HG03066 (cell line): Measurements from ENCODE around the gene UNG.
"Not testable (repeated sequence)": the region's sequence is repeated elsewhere in the genome, so short reads cannot be mapped to it uniquely, and the experiment has no call there.

Experiments used
- ATAC-seq: cut with Tn5 transposase; IDR thresholded peaks from one replicate; pipeline ENCODE4 v1.9.1; 2021; ENCODE audit warnings: low read depth; ENCODE audit not compliant: unreplicated experiment

Gene UNG

DNA sequence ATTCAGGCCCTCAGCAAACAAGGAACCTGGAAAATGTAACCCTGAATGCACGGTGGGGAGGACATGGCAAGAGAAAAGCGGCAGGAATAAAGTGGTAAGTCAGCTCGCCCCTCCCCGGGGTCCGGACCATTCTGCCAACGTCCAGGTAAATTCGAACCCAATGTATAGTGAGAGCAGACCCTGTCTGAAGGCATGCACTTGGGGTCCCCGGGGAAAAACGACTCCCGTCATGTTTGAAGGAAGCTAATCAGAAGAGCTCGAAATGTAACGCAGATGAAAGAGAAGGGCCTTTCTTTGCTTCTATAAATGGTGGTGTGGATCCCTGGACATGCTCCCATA, 19.2 kb downstream of the UNG start:
- no peak for ATAC-seq

GRCh38 chr12:109120095-109120494, 22.7 kb downstream of the UNG start:
- no peak for ATAC-seq

DNA sequence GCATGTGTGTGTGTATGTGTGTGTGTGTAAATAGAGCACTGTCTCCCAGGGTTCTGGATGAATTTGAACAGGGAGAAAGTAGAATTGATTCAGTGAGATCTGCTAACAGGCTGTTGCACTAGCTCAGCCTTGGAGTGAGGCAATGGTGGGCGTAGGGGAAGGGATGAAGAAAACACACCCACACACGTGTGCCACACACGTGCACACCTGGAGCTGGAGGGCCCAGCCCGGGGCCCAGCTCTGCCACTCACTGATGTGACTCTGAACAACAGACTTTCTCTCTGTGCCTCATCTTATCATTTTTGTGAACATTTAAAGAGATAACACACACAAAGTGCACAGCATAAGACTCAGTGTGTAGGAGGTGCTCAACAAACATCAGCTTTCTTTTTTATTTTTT, 23.2 kb downstream of the UNG start:
- no peak for ATAC-seq

DNA sequence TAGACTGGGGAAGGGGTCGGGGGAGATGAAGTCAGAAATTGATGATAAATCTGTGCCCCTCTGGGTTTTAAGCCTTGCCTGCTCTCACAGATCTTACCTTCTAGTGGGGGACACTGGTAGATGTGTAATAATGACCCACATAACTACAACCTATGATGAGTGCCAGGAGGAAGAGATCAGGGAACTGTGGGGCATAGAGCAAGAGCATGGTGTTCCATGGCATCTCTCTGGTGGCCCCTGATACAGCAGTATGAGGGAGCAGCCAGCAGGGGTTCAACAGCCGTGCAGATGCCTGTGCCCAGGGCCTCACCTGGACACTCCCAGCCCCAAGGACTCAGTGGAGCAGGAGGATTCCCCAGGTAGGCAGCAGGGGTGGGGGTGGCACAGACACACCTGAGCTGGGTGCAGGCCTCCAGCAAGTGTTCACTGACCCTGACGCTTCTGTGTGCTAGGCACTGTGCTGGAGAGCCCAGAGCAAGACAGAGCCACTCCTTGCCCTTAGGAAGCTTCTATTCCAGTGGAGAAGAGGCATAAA, 24.0 kb downstream of the UNG start:
- no peak for ATAC-seq

DNA sequence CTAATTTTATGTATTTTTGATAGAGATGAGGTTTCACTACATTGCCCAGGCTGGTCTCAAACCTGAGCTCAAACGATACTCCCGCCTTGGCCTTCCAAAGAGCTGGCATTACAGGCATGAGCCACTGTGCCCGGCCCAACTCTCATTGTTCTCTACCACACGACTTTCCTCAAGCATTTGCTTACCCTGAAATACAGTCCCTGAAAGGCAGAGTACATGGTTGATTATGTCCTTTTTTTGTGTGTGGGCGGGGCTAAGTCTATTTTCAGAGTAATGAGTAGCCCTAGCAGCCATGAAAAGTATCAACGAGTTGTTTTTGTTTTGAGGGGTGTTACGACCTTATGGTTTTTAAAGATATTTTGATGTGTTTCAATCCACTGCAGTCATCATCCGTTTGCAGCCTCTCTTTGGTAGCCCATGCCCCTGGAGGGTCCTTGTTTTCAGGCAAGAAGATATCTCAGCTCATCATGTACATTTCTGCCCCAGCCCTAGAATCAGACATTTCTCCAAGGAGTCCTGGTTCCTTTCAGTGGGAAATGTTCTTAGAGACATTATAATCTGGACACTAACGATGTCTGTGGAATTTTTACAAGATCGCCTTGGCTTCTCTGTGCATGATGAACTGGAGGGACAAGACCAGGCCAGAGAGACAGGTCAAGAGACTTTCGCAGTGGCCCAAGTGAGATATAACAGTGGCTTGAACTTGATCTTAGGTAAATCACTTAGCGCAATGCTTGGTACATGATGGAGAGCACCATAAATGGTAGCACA, 27.7 kb downstream of the UNG start:
- ATAC-seq: no peak

GRCh38 chr12:109125791-109126190, 28.4 kb downstream of the UNG start:
- ATAC-seq: no peak

DNA sequence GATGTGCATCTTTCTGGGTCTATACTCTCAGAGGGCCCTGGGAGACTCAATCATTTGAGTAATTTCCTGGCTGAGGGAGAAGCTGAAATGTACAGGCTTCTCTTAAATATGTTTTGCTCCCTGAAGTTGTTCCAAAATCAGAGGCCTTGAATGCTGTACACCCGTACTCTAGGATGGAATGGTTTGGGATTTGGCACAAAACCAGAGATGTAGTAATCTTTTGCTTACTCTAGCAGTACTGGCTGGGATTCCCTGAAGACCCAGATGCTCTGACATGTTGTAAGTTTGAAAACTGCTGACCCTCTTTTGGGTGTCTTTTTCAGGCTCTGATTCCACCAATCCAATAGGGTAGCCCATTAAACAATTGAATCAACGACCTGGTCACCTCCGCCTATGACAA, 29.4 kb downstream of the UNG start:
- no peak for ATAC-seq

GRCh38 chr12:109127533-109128242, 30.3 kb downstream of the UNG start:
- ATAC-seq: no peak

DNA sequence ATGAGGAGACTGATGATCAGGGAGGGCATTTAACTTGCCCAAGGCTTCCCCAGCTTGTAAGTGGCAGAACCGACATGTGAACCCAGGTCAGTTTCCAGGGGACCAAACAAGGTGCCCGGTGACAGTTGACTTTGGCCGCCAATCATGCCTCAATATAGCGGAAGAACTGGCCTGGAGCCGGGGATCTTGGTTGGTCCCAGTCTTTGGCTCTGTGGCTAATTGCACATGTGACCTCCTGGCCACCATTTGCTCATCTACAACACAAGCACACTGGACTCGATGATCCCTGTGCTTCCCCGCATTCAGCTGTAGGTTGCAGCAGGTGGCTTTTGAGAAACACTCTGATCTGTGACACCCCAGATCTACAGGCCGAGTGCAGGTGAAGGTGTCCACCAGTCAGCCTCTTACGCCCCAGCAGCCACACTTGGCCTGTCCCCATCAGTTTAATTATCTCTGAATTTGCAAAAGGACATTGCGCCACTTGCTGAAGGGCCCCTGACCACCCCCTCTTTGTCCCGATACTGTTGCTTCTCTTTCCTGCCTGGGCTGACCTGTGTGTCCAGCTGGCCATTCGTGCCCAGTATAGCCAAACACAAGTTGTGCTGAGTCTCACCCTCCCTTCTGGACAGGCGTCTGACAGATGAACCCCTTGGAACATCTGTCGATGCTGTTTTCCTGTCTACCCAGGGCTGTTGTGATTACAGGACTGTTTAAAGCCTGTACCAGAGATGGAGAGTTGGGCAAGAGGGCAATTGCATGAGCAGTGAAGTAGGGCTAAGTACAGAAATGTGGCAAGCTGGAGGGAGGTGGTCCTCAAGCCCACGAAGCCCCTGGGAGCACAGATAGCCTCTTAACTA, 33.1 kb downstream of the UNG start:
- ATAC-seq: no peak

GRCh38 chr12:109131154-109132050, 34.0 kb downstream of the UNG start:
- no peak for ATAC-seq

- ATAC-seq: no peak
These were observed 37.0 kb downstream of the UNG start for GRCh38 chr12:109134186-109134917.

GRCh38 chr12:109137055-109137454, 39.7 kb downstream of the UNG start:
- no peak for ATAC-seq

- ATAC-seq: no peak
These were observed 42.0 kb downstream of the UNG start for GRCh38 chr12:109139360-109139759.

DNA sequence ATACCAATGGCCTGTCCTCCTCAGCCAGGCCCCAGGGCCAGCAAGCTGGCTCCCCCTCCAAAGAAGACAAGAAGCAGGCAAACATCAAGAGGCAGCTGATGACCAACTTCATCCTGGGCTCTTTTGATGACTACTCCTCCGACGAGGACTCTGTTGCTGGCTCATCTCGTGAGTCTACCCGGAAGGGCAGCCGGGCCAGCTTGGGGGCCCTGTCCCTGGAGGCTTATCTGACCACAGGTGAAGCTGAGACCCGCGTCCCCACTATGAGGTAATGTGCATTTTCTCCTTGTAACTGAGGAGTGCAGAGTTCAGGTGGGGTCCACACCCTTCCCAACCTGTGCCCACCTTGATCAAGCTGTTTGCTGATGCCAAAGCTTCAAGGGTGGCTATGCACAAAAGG, 42.4 kb downstream of the UNG start:
- no peak for ATAC-seq

DNA sequence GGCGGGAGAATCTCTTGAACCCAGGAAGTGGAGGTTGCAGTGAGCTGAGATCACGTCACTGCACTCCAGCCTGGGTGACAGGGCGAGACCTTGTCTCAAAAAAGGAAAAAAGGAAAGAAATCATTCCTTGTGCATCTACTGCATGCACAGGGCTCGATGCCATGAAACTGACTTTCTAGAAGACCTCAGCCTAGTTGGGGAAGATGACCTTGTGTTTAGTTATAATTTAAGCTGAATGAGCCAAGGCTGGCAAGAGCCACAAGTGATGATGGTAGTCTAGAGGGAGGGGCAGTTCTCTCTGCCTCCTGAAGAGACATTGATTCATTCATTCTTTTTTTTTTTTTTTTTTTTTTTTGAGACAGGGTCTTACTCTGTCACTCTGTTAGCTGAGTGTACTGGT, 43.2 kb downstream of the UNG start:
- no peak for ATAC-seq

GRCh38 chr12:109144224-109144623, 46.8 kb downstream of the UNG start:
- no peak for ATAC-seq

- not testable (repeated sequence) for ATAC-seq
These were observed 49.7 kb downstream of the UNG start for GRCh38 chr12:109147126-109147525.

DNA sequence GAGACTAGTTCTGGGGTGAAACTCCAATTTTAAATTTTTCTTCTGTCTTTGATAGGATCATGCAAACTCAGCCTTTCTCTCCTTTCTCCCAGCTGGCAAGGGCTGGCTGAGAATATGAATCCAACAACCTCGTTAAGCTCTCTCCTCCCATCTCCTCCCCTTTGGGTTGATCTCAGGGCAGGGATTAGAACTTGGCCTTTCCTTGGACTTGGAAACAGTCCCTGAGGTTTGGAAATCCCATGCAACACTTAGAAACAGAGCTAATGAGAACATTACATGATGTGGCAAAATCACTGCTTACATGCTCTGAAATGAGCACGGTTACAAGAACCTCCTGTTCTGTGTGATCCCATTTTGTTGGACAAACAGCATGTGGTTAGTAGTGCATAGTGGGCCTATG, 50.6 kb downstream of the UNG start:
- ATAC-seq: no peak

DNA sequence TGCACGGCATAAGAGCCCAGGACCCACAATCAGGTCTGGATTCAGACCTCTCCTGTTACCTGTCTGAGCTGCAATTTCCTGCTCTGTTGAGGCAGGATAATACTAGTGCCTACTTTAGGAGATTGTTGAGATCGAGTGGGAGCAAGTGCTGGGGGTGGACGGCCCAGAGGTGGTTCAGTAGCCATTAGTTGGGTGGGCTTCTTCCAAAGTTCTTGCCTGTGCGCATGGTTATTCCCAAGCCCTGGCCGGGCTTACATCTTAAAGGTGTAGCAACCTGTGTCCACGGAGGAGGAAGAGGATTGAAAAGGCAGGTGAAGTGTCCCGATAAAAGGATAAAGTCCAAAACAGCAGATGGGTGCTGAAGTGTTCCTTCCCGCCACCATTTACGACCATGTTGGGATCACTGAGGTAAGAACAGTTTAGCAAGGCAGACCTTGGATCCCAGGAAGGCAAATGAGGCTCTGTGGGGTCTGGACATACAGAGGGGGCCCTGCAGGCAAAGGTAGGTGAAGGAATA, 52.8 kb downstream of the UNG start:
- no peak for ATAC-seq
